HepG2 (cell line): Measurements from ENCODE around the gene MX2. TPM values are rescaled to one million over a fixed set of nuclear protein-coding genes. Genes with fewer than 3 reads are reported as not detected.

Experiments used
- ARID4A ChIP-seq: sonication (generic); formaldehyde crosslinking; IDR thresholded peaks from 2 replicates; pipeline ENCODE4 v1.5.0; 2020; ENCODE audit warnings: mild to moderate bottlenecking, missing genetic modification reagents, borderline replicate concordance
- CEBPG ChIP-seq: IDR thresholded peaks from 2 replicates; pipeline ENCODE4 v1.6.1; 2016
- CREB1 ChIP-seq, 2 experiments: fragments of 450-650 bp in 1 of 2; IDR thresholded peaks; 2 replicates each; pipeline ENCODE4 v1.6.1; 2016 to 2017; ENCODE audit warnings: control low read depth in 1 of 2, mild to moderate bottlenecking in 1 of 2, missing compliant biosample characterization in 1 of 2, missing genetic modification characterization in 1 of 2
- DNMT3B ChIP-seq: conservative IDR thresholded peaks from 2 replicates; pipeline ENCODE4 v1.6.1; 2016; ENCODE audit warnings: missing biosample characterization, control low read depth
- FOSL1 ChIP-seq: sonication (generic); formaldehyde crosslinking; IDR thresholded peaks from 2 replicates; pipeline ENCODE4 v1.9.0; 2021; ENCODE audit warnings: missing genetic modification reagents, borderline replicate concordance
- FOXP1 ChIP-seq, 2 experiments: fragments of 450-650 bp in 1 of 2; IDR thresholded peaks; 2 replicates each; pipeline ENCODE4 v1.6.1; 2017 to 2018; ENCODE audit warnings: antibody characterized with exemption in 1 of 2
- GATAD1 ChIP-seq: IDR thresholded peaks from 2 replicates; pipeline ENCODE4 v1.6.1; 2016; ENCODE audit warnings: missing genetic modification reagents, missing compliant biosample characterization
- HIVEP1 ChIP-seq: sonication (generic); formaldehyde crosslinking; IDR thresholded peaks from 2 replicates; pipeline ENCODE4 v1.4.0; 2020; ENCODE audit warnings: mild to moderate bottlenecking, missing genetic modification reagents
- MAZ ChIP-seq, 2 experiments: sonication (generic) in 1 of 2; formaldehyde crosslinking in 1 of 2; IDR thresholded peaks; 2 replicates each; pipeline versions ENCODE4 v1.5.0 to v1.6.1; 2012 to 2020; ENCODE audit warnings: low read depth in 2 of 2, mild to moderate bottlenecking in 2 of 2, borderline replicate concordance in 1 of 2, improper control_type of control experiment in 1 of 2, low read length in 1 of 2, missing genetic modification reagents in 1 of 2, moderate library complexity in 1 of 2
- MXI1 ChIP-seq: IDR thresholded peaks from 3 replicates; pipeline ENCODE4 v1.6.1; 2012; ENCODE audit warnings: low read depth, low read length, inconsistent platforms, borderline replicate concordance
- RFX3 ChIP-seq: IDR thresholded peaks from 2 replicates; pipeline ENCODE4 v1.6.1; 2016; ENCODE audit warnings: missing biosample characterization, missing genetic modification reagents
- SRSF1 ChIP-seq: fragments of 200-400 bp; formaldehyde crosslinking; optimal IDR thresholded peaks from 2 replicates; pipeline ENCODE3; 2017; ENCODE audit warnings: mild to moderate bottlenecking, low read depth, low read length, moderate library complexity
- TARDBP ChIP-seq: sonication (generic); formaldehyde crosslinking; IDR thresholded peaks from 2 replicates; pipeline ENCODE4 v1.8.0; 2022; ENCODE audit warnings: mild to moderate bottlenecking, missing genetic modification reagents
- XBP1 ChIP-seq: sonication (generic); formaldehyde crosslinking; IDR thresholded peaks from 2 replicates; pipeline ENCODE4 v1.5.0; 2020; ENCODE audit warnings: missing genetic modification reagents
- ZBTB14 ChIP-seq: sonication (generic); formaldehyde crosslinking; IDR thresholded peaks from 2 replicates; pipeline ENCODE4 v1.4.0; 2020; ENCODE audit warnings: missing genetic modification reagents
- ZFP36L2 ChIP-seq: sonication (generic); formaldehyde crosslinking; IDR thresholded peaks from 2 replicates; pipeline ENCODE4 v1.4.0; 2020; ENCODE audit warnings: missing genetic modification reagents
- ZMYM2 ChIP-seq: sonication (generic); formaldehyde crosslinking; IDR thresholded peaks from 2 replicates; pipeline ENCODE4 v1.8.0; 2022; ENCODE audit warnings: mild to moderate bottlenecking, missing genetic modification reagents
- ZNF549 ChIP-seq: sonication (generic); formaldehyde crosslinking; IDR thresholded peaks from 2 replicates; pipeline ENCODE4 v1.5.0; 2020; ENCODE audit warnings: missing genetic modification reagents
- ZNF557 ChIP-seq: sonication (generic); formaldehyde crosslinking; IDR thresholded peaks from 2 replicates; pipeline ENCODE4 v1.4.0; 2020; ENCODE audit warnings: missing genetic modification reagents
- ZNF607 ChIP-seq: sonication (generic); formaldehyde crosslinking; IDR thresholded peaks from 2 replicates; pipeline ENCODE4 v1.5.1; 2020; ENCODE audit warnings: missing genetic modification reagents, mild to moderate bottlenecking, borderline replicate concordance
- ZNF652 ChIP-seq: IDR thresholded peaks from 2 replicates; pipeline ENCODE4 v1.6.1; 2016; ENCODE audit warnings: low read depth, borderline replicate concordance
- polyA plus RNA-seq, 8 experiments: library from polyadenylated mRNA; depleted of rRNA in 3 of 8; stranded (reverse) in 7 of 8; unstranded in 1 of 8; fragments of >200 nt; fragmentation: Illumina TruSeq in 4 of 8; extraction: Trizol in 4 of 8; gene quantifications; 2 replicates each; pipeline versions ENCODE4 v1.2.1 to v1.2.3, GENCODE V29; 2011 to 2016; ENCODE audit warnings: low read depth in 4 of 8, missing spikeins in 1 of 8, mixed read lengths in 1 of 8; ENCODE audit not compliant: insufficient read depth in 1 of 8
- total RNA-seq, 5 experiments: library from RNA; depleted of rRNA; stranded (reverse); fragments of >200 nt; fragmentation: Illumina TruSeq; extraction: Trizol; gene quantifications; 2 replicates each; pipeline ENCODE4 v1.2.3, GENCODE V29; 2016; ENCODE audit warnings: low read depth in 1 of 5
- TF ChIP-seq, protein P1 (sequence below): sonication (generic); formaldehyde crosslinking; IDR thresholded peaks from 2 replicates; pipeline ENCODE4 v1.4.0; 2020; ENCODE audit warnings: missing genetic modification reagents
- TF ChIP-seq, protein P2 (sequence below): IDR thresholded peaks from 2 replicates; pipeline ENCODE4 v1.6.1; 2016; ENCODE audit warnings: low read depth

MX2 gene
- total and polyA plus RNA-seq, 2 of the 13 experiments (the other 11 are each of a cell fraction or from before 2014, with no cell fraction given), result 24.0 to 35.7 TPM

DNA sequence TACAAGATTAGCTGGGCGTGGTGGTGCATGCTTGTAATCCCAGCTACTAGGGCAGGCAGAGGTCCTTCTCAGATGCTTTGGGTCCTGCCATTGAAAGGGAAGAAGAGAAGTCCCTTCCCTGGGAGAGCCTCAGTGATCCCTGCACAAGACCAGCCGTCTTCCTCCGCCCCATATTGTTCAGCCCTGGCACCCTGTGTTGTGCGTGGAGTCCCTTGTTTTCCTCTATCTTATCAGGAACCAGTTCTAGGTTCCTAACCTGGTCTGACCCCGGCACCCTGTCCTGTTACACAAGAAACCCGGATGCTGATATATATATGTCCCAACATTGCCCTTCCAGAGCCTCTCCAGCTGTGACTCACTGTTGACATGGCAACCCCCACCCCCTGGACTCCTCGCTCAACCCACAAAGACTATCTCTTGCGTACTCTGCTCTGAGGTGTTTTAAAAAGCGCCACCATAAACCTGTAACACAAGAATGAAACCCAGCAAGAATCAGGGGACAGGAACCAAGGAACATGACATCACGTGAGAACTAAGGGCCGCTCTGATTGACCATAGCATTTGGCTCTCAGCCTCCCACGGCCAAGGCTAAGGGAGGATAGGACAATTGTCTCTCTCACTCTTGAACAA is 4.8 kb downstream of the MX2 start (continued):
- TF ChIP-seq FOSL1 (CRISPR knock-in tag) (peak; percentile 54; the same call in 1 of the 2 replicates), ZBTB14 (CRISPR knock-in tag) (no peak), ZNF652 (CRISPR knock-in tag) (no peak), CREB1 (IDR thresholded peaks at IDR 0.05) (peak; percentile 62; the same call in 1 of the 2 replicates), CREB1 (CRISPR knock-in tag; IDR thresholded peaks at IDR 0.05) (no peak), CEBPG (CRISPR knock-in tag) (peak; percentile 78), MXI1 (peak; percentile 76; the same call in 2 of the 3 replicates), GATAD1 (CRISPR knock-in tag) (peak; percentile 79), SRSF1 (no peak), HIVEP1 (CRISPR knock-in tag) (no peak), ZNF549 (CRISPR knock-in tag) (no peak), RFX3 (CRISPR knock-in tag) (peak; percentile 90), ZNF607 (CRISPR knock-in tag) (no peak), ZMYM2 (no peak), FOXP1 (IDR thresholded peaks at IDR 0.05) (no peak), FOXP1 (CRISPR knock-in tag; IDR thresholded peaks at IDR 0.05) (peak; percentile 46; the same call in 1 of the 2 replicates), TARDBP (0 out of 2 replicates have a peak, but pooled peaks have one; percentile 61), MAZ (IDR thresholded peaks at IDR 0.05; ENCODE audit: borderline replicate concordance, low read depth, low read length) (peak; percentile 23; the same call in 1 of the 2 replicates), MAZ (CRISPR knock-in tag; IDR thresholded peaks at IDR 0.05; ENCODE audit: low read depth) (peak; percentile 36; the same call in 1 of the 2 replicates), ARID4A (CRISPR knock-in tag) (peak; percentile 65; the same call in 1 of the 2 replicates), XBP1 (CRISPR knock-in tag) (no peak), DNMT3B (CRISPR knock-in tag) (peak; percentile 64; the same call in 1 of the 2 replicates), ZNF557 (no peak), ZFP36L2 (CRISPR knock-in tag) (no peak)
- TF ChIP-seq, protein P1, sequence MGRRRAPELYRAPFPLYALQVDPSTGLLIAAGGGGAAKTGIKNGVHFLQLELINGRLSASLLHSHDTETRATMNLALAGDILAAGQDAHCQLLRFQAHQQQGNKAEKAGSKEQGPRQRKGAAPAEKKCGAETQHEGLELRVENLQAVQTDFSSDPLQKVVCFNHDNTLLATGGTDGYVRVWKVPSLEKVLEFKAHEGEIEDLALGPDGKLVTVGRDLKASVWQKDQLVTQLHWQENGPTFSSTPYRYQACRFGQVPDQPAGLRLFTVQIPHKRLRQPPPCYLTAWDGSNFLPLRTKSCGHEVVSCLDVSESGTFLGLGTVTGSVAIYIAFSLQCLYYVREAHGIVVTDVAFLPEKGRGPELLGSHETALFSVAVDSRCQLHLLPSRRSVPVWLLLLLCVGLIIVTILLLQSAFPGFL (CRISPR knock-in tag), result no peak
- TF ChIP-seq, protein P2, sequence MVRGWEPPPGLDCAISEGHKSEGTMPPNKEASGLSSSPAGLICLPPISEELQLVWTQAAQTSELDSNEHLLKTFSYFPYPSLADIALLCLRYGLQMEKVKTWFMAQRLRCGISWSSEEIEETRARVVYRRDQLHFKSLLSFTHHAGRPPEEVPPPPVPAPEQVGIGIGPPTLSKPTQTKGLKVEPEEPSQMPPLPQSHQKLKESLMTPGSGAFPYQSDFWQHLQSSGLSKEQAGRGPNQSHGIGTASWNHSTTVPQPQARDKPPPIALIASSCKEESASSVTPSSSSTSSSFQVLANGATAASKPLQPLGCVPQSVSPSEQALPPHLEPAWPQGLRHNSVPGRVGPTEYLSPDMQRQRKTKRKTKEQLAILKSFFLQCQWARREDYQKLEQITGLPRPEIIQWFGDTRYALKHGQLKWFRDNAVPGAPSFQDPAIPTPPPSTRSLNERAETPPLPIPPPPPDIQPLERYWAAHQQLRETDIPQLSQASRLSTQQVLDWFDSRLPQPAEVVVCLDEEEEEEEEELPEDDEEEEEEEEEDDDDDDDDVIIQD (CRISPR knock-in tag), result no peak
